ENCODE measurements around the gene PRDM7.

- TF ChIP-seq POLR2A (IDR thresholded peaks at IDR 0.05), result no peak
- TF ChIP-seq CTCF (IDR thresholded peaks at IDR 0.05), result no peak
Observed at GRCh38 chr16:90041896-90042473, 35.1 kb downstream of the PRDM7 start.
